HG02970 (cell line): Measurements from ENCODE around the gene ZFR2.
"Not testable (repeated sequence)": the region's sequence is repeated elsewhere in the genome, so short reads cannot be mapped to it uniquely, and the experiment has no call there.

ENCODE experiments used
- ATAC-seq: cut with Tn5 transposase; IDR thresholded peaks from one replicate; pipeline ENCODE4 v1.9.1; 2021; ENCODE audit warnings: mild to moderate bottlenecking, moderate library complexity, moderate number of reproducible peaks; ENCODE audit not compliant: unreplicated experiment, low FRiP score

ZFR2 gene

DNA sequence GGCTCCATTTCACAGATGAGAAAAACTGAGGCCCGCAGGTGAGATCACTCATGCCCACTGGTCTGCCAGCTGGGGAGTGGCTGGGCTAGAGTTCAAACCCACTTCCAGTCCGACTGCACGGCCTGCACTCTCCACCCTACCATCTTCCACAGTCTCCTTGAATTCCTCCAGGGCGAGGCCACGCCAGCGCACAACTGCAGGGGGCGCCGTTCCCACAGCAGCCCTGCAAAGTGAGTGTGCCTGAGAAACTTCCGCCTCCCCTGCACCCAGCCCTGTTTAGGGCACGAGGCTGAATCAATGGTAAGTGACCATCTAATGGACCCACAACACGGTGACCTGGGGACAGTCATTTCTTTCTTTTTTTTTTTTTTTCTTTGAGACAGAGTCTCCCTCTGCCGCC is 10.8 kb upstream of the ZFR2 start:
- ATAC-seq: no peak

DNA sequence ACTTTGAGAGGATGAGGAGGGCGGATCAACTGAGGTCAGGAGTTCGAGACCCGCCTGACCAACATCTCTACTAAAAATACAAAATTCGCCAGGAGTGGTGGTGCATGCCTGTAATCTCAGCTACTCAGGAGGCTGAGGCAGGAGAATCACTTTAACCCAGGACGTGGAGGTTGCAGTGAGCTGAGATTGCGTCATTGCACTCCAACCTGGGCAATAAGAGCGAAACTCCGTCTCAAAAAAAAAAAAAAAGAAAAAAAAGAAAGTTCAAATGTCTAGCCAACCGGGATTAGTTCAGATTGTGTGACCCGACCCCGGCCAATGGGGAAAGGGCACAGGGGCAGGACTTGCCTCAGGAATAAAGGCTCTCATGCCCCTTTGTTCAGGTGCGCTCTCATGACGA is 5.9 kb upstream of the ZFR2 start:
- not testable (repeated sequence) for ATAC-seq

DNA sequence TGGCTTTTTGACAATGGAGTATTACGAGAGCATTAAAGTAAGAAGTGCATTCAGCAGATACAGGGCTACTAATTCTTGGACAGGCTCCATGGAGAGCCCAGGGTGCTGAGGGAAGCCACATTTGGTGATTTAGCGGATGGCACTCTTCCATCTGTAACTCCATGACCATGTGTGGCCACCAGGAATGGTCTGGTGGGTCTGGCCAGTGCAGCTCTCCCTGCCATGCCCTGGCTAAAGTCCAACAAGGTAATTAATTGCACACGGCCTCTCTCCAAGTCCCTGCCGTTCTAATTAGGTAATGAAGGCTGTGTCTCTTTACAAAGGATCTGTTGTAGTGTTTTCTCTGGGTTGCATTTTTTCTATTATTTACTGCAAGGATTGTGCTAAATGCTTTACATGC is 4.3 kb upstream of the ZFR2 start:
- ATAC-seq: no peak

DNA sequence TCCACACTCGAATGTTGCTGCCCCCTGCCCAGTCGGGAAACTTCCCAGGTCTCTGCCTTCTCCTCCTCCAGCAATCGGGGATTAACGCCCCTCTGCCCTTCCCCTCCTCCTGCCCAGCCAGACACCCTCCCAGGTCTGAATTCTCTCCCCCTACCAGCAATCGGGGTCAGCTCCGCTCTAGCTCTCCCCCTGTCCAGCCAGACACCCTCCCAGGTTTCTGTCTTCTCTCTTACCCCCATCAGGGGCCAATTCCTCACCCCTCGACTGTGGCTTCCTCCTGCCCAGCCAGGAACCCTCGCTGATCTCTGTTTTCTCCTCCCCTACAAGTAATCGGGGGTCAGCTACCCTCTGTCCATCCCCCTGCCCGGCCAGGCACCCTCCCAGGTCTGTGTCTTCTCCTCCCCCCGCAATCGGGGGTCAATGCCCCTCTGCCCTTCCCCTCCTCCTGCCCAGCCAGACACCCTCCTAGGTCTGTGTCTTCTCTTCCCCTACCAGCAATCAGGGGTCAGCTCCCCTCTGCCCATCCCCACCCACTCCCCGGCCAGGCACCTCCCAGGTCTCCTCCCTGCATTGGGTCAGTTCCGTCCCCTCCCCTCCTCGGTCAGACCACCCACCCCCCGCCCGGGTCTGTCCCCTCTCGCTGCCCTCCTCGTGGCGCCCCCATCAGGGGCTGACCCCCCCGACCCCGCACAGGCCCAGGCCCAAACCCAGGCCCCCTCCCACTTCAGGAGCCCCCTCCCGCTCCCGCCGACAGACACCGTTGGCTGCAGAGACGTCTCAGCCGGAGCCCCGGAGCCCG is 668 bp downstream of the ZFR2 start:
- no peak for ATAC-seq

DNA sequence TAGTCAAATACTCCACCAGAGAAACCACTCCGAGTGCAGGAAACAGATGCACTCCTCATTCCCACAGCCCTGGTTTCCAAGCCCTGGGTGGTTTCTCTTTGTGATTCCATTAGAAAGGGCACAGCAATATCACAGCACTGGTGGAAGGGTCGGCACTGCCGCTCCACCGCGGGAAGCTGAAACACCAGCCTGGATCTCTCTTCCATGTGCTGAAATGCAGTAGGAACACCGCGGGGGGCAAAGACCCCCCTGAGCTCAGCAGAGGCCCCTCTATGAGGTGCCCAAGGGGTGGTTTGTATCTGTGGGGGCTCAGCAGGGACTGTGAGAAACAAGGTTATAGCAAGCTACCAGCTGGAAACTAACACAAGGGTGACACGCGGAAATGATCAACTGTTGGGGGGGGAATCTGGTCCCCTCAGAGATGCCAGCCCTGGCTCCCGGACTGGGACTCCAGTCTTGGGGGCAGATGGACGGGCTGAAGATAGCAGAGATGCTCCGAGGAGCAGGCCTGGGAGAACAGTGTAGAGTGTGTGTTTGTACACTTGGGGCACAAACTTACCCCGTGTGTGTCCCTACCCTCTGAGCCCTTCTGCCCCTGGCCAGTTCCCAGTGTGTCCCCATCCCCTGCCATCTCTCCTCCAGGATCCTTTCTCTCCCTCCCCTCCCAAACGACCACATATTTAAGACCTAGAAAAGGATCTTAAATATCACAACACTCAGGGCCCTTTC is 1.8 kb downstream of the ZFR2 start:
- ATAC-seq: no peak

DNA sequence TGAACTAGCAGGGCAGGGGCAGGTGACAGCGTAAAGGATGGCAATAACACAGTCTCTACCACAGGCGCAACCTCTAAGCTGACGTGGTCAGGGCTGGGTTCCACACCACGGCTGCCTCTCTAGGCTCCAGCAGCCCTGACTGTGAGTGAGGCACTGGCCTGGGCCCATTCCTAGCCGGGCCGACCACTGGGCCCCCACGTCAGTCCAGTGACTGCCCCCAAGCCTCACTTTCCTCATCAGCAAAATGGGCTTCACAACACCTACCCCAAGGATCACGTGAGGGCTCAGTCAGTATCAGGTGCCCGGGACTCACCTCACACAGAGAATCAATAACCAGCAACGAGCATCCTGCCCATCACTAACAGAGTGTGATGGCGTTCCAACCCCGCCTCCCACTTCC is 5.2 kb downstream of the ZFR2 start:
- ATAC-seq: no peak

DNA sequence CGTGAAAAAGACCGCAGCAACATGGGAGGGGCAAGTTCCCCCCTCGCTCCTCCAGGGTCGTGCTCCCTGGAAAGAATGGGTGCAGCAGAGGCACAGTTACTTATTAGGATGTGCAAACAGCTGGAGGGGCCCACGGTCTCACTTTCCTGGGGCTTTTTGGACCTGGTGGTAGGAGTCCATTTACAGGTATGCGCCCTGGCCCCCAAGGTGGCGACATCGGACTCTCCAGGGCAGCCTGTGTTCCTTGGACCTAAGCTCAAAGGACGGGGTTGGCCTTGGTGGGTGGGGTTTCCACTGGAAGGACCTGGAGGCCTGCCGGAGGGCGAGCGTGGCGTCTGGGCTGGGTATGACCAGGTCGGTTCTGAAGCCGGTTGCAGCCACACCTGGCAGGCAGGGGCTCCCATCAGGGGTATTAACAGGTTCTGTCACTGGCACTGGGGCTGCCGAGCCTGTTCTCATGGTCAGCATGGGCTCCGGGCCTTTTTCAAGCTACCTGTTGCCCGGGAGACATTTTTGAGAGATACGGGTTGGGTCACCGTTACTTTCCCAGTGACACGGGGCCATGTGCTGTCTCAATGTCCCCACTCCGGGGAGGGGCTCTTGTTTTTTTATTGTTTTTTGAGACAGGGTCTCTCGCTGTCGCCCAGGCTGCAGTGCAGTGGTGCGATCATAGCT is 5.9 kb downstream of the ZFR2 start:
- no peak for ATAC-seq

DNA sequence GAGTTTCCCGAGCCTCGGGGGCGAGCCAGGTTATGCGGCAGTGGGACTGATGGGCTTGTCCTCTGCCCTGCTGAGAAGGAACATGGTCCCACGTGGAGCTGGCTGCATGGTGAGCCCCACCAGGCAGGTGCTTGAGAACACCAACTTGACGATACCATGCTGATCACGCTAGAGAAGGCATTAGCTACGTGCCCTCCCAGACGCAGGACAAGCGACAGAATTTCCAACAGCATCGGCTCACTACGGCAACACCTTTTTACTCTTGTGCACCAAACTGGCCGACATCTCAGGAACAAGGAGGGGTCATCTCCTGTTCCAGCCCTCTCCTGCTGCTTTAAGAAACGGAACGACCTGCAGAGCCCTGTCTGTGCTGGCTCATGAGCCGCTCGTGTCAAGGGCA is 8.3 kb downstream of the ZFR2 start:
- ATAC-seq: no peak

DNA sequence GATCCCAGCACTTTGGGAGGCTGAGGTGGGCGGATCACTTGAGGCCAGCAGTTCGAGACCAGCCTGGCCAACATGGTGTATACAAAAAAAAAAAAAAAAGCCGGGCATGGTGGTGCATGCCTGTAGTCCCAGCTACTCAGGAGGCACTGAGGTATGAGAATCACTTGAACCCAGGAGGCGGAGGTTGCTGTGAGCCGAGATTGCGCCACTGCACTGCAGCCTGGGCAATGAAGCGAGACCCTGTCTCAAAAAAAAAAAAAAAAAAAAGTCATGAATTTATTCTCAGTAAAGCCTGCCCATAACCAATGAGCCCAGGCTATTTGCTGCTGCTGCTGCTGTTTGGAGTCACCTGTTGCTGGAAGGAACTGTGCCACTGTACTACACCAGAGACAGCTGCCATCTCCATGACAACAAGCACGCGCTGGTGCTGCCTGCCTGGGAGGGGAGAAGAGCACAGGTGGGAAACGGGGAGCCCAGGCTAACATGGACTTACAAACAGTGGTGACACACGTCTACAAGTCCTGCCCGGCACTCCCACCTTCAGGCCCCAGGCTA is 11.3 kb downstream of the ZFR2 start:
- ATAC-seq: no peak

DNA sequence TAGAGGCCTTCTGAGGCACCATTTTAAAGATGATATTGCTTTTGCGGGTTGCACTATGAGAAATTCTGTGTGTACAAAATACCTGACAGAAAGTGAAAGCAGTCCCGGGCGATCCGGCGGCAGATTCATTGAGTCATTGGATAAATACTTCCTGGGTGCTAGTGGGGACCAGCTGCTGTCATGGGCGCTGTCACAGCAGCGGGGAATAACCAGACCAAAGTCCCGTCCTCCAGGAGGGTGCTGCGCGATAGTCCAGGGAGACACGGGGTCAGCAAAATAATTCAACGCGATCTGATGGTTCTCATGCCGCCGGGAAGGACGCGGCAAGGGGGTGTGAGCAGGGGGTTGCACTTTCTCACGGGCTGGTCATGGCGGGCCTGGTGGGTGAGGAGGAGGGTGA is 13.5 kb downstream of the ZFR2 start:
- ATAC-seq: no peak

DNA sequence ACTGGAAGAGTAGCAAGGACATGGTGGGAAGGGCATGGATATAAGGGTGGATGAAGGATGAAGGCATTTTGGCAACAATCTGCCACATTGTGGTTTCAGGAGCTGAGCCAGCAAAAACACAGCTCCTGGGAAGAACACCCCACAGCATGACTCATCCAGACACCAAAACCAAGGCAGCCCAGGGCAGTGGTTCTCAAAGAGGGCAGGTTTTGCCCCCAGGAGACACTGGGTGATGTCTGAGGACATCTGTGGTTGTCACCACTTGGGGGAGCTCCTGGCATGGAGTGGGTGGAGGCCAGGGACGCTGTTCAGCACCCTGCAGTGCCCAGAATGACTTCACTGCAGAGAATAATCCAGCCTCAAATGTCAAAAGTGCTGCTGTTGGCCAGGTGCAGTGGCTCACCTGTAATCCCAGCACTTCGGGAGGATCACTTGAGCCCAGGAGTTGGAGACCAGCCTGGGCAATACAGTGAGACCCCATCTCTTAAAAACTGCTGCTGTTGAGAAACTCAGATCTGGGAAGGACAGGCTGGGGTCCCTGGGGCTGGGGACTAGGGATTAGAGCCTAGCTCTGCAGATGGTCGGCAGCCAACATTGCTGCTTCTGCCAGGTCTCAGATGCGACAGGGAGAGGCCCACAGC is 16.1 kb downstream of the ZFR2 start:
- ATAC-seq: no peak

DNA sequence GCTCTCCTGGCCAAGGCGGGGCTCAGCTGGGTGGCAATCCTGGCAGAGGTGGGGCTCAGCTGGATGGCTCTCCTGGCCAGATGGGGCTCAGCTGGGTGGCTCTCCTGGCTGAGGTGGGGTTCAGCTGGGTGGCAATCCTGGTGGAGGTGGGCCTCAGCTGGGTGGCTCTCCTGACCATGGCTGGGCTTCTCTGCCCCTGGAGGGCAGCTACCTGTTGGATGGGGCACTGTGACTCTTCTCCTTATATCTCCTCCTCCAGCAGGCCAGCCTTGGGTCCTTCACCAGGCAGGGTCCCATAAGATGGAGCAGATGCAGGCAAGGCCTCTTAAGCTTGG is 16.7 kb downstream of the ZFR2 start:
- ATAC-seq: no peak

DNA sequence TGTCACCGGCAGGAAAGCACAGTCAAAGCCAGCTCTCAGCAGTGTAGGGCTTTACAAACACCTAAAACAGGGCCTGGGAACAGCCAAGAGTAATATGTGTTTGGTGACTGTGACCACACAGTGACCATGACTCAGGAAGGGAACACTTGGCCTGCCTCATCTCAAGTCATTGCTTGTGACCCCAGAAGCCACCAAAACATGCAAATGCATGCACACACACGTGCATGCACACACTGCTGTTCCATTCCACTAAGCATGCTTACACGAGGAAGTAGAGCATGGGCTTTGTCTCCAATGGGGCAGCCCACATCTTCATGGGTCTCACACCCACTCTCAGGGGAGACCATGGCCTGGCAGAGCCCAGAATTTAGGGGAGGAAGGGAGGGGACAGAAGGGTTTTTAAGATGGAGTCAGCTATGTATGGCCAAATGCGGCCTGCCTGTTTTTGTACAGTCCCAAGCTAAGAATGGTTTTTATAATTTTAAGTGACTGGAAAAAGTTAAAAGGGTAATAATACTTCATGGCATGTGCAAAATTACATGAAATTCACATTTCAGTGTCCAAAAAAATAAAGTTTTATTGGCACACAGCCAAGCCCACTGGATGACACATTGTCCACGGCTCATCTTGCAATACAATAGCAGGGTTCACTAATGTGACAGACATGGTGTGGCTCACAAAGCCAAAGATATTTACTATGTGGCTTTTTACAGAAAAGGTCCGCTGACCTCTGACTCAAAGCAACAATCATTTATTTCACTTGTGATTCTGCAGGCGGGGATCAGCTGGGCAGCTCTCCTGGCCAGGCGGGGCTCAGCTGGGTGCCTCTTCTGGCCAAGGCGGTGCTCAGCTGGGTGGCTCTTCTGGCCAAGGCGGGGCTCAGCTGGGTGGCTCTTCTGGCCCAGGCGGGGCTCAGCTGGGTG is 17.3 kb downstream of the ZFR2 start:
- ATAC-seq: no peak

DNA sequence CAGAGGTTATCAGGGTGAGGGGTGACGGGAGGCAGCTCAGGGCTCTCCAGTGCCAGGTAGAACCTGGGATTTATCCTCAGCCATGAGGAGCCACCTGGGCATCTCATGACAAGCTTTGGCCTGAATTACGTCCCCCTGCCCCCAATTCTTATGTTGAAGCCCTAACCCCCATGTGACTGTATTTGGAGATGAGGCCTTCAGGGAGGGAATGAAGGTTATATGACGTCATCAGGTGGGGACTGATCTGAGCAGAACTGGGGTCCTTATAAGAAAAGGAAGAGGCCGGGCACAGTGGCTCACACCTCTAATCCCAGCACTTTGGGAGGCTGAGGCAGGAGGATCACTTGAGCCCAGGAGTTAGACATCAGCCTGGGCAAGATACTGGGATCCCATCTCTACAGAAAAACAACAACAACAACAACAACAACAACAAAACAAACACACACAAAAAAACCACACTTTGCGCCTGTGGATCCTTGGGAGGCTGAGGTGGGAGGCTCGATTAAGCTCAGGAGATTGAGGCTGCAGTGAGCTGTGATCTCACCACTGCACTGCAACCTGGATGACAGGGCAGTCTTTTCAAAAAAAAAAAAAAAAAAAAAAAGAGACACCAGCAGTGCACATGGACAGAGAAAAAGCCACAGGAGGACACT is 18.4 kb downstream of the ZFR2 start:
- no peak for ATAC-seq

DNA sequence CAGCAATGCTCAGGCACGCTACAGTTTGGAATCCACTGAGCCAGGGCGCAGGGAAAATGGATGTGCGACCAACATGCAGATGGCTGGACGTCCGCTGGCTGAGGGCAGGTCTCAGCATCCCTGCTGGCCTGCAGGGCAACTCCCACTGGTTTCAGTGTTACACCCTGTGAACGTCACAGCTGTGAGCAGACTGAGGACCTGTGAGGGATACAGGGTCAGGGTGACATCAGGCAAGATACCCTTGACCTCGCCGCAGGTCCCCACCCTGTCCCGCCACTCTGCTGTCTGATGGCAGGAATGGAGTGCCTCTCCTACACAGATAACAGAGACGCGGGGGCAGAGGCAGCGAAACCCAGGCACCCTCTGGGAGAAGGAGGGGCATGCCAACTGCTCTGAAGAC is 19.1 kb downstream of the ZFR2 start:
- no peak for ATAC-seq

DNA sequence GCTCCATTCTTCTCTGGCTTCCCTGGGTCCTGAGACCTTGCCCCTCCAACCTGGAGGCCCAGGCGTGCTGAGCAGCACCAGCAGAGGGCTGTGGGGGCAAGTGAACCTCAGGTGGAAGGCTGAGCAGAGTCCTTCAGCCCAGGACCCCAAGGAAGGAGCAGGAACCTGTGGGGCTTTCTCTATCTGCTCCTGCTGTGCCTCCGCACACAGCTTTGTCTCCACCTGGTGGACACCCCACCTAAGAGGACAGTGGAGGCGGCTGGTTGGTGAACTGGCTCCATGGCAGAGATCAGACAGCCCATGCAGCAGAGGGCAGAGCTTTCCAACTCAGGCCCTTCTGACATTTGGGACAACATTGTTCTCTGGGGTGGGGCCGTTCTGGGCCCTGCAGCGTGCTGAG is 19.7 kb downstream of the ZFR2 start:
- no peak for ATAC-seq

DNA sequence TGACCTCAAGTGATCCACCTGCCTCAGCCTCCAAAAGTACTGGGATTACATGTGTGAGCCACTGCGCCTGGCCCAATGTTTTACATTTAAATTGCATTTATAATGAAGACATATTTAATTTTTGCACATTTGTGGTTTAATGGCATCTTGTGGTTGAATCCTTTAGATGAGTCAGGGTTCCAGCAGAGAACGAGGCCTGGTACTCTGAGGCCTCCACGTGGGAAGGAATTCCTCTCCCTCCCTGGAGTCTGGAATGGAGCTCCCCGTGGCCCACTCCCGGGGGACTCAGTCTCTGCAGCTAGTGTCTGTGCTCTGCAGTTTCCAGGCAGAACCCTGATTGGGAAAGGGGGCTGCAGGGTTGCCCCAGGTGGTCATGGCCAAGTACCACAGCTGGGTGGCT is 24.2 kb downstream of the ZFR2 start:
- no peak for ATAC-seq

DNA sequence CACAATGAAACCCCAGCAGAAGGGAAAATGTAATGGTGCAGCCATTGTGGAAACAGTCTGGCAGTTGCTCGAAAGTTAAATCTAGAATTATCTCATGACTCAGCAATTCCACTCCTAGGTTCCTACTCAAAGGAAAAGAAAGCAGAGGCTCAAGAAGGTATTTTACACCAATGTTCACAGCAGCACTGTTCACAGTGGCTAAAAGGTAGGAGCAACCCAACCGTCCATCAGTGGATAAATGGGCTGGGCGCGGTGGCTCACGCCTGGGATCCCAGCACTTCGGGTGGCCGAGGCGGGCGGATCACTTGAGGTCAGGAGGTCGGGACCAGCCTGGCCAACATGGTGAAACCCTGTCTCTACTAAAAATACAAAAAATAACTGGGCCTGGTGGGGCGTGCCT is 25.9 kb downstream of the ZFR2 start:
- no peak for ATAC-seq

DNA sequence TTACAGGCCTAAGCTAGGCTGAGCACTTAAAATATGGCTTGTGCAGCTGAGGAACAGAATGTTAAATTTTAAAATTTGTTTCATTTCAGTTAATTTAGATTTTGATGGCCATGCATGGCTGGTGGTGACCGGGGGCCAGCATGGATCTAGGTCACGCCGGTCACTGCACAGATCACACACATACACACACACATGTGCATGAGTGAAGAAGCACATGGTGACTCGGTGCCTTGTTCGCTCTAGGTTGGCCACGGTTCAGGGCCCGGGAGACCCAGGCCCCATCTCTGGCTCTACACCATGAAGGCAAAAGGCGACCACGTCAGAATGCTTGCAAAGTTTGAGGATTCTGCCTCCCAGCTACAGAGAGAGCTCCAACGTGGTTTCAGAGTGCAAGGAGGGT is 28.0 kb downstream of the ZFR2 start:
- ATAC-seq: no peak
